GM19328 (cell line): ENCODE results near the gene KLHL13.
"Not testable (repeated sequence)": the region's sequence is repeated elsewhere in the genome, so short reads cannot be mapped to it uniquely, and the experiment has no call there.

ENCODE experiments used
- ATAC-seq: cut with Tn5 transposase; IDR thresholded peaks from one replicate; pipeline ENCODE4 v1.9.1; 2021; ENCODE audit warnings: mild to moderate bottlenecking, moderate library complexity; ENCODE audit not compliant: unreplicated experiment

Gene KLHL13

GRCh38 chrX:118116713-118117550 lies at the start of gene KLHL13:
Gene KLHL13, minus strand, starts transcription at chrX:118116810. Its CDS starts 88,337 bp downstream, at chrX:118028473.
- ATAC-seq, result no peak

- ATAC-seq, result no peak
These were observed 47.5 kb upstream of the KLHL13 start for GRCh38 chrX:118164138-118164537.

- ATAC-seq, result no peak
These were observed 40.5 kb upstream of the KLHL13 start for GRCh38 chrX:118156953-118157608.

- ATAC-seq, result no peak
These were observed 39.8 kb upstream of the KLHL13 start for GRCh38 chrX:118156254-118156952.

- no peak for ATAC-seq
These were observed 36.7 kb upstream of the KLHL13 start for GRCh38 chrX:118153270-118153669.

GRCh38 chrX:118152721-118153120 lies 36.1 kb upstream of the KLHL13 start:
- no peak for ATAC-seq

GRCh38 chrX:118148737-118149136 lies 32.1 kb upstream of the KLHL13 start:
- no peak for ATAC-seq

GRCh38 chrX:118147771-118148170 lies 31.2 kb upstream of the KLHL13 start:
- not testable (repeated sequence) for ATAC-seq

- ATAC-seq, result no peak
These were observed 27.0 kb upstream of the KLHL13 start for GRCh38 chrX:118143578-118143977.

GRCh38 chrX:118131336-118131735 lies 14.7 kb upstream of the KLHL13 start:
- no peak for ATAC-seq

- no peak for ATAC-seq
These were observed 13.1 kb upstream of the KLHL13 start for GRCh38 chrX:118129681-118130080.

GRCh38 chrX:118128724-118129123 lies 12.1 kb upstream of the KLHL13 start:
- ATAC-seq, result no peak

GRCh38 chrX:118126286-118126685 lies 9.7 kb upstream of the KLHL13 start:
- ATAC-seq, result no peak

- not testable (repeated sequence) for ATAC-seq
These were observed 7.6 kb upstream of the KLHL13 start for GRCh38 chrX:118124243-118124642.

- no peak for ATAC-seq
These were observed 1.1 kb upstream of the KLHL13 start for GRCh38 chrX:118117741-118118140.

- no peak for ATAC-seq
These were observed 477 bp downstream of the KLHL13 start for GRCh38 chrX:118115953-118116712.

- no peak for ATAC-seq
These were observed 1.6 kb downstream of the KLHL13 start for GRCh38 chrX:118114971-118115370.

- no peak for ATAC-seq
These were observed 7.5 kb downstream of the KLHL13 start for GRCh38 chrX:118109065-118109464.

- no peak for ATAC-seq
These were observed 8.3 kb downstream of the KLHL13 start for GRCh38 chrX:118108304-118108703.

- ATAC-seq, result no peak
These were observed 16.5 kb downstream of the KLHL13 start for GRCh38 chrX:118100091-118100490.

- ATAC-seq, result no peak
These were observed 28.5 kb downstream of the KLHL13 start for GRCh38 chrX:118088084-118088483.
